ENCODE results near the gene NOSTRIN.

NOSTRIN gene

GRCh38 chr2:168816369-168816768 is 13.9 kb downstream of the NOSTRIN start:
- Histone ChIP-seq H3K36me3 (ENCODE audit: low read length) (no peaks in the 10 kb centered on the region), H3K27me3 (ENCODE audit: low read length) (no peaks in the 10 kb centered on the region), H3K9ac (ENCODE audit: low read length) (no peak overlapping the region), H2AFZ (ENCODE audit: low read depth, low read length, severe bottlenecking) (no peak overlapping the region), H3K79me2 (ENCODE audit: insufficient read depth, low read length) (no peaks in the 10 kb centered on the region), H3K4me3 (ENCODE audit: insufficient read depth, low read length, poor library complexity, severe bottlenecking) (no peak overlapping the region), H3F3A (ENCODE audit: insufficient read depth) (no peaks in the 10 kb centered on the region), H3K27ac (ENCODE audit: low read depth, low read length) (no peak overlapping the region), H3K9me3 (ENCODE audit: insufficient read depth, low read length) (no peaks in the 10 kb centered on the region), H3K9me2 (replicated peaks; ENCODE audit: insufficient read depth, low read length) (no peaks in the 10 kb centered on the region; the same call in 1 of the 2 replicates), H3K4me2 (ENCODE audit: low read depth, low read length, poor library complexity, severe bottlenecking) (no peak overlapping the region), H4K20me1 (ENCODE audit: low read depth, low read length) (no peaks in the 10 kb centered on the region)
- no peak for TF ChIP-seq CTCF (IDR thresholded peaks at IDR 0.05; ENCODE audit: insufficient read depth, low read length, poor library complexity, severe bottlenecking)
- TF ChIP-seq EZH2phosphoT487 (conservative IDR thresholded peaks at IDR 0.05; ENCODE audit: low read length): no peak

GRCh38 chr2:168819050-168819715 is 16.7 kb downstream of the NOSTRIN start:
- Histone ChIP-seq H3K9me2 (replicated peaks; ENCODE audit: insufficient read depth, low read length) (no peaks in the 10 kb centered on the region), H3F3A (ENCODE audit: insufficient read depth) (no peaks in the 10 kb centered on the region), H3K4me2 (ENCODE audit: low read depth, low read length, poor library complexity, severe bottlenecking) (no peak overlapping the region), H3K9me3 (ENCODE audit: insufficient read depth, low read length) (no peaks in the 10 kb centered on the region), H3K27me3 (ENCODE audit: low read length) (no peaks in the 10 kb centered on the region), H3K27ac (ENCODE audit: low read depth, low read length) (no peak overlapping the region), H3K4me3 (ENCODE audit: insufficient read depth, low read length, poor library complexity, severe bottlenecking) (no peak overlapping the region), H3K79me2 (ENCODE audit: insufficient read depth, low read length) (no peaks in the 10 kb centered on the region), H3K36me3 (ENCODE audit: low read length) (no peaks in the 10 kb centered on the region), H4K20me1 (ENCODE audit: low read depth, low read length) (no peaks in the 10 kb centered on the region), H3K9ac (ENCODE audit: low read length) (no peak overlapping the region), H2AFZ (ENCODE audit: low read depth, low read length, severe bottlenecking) (no peak overlapping the region)
- TF ChIP-seq EZH2phosphoT487 (conservative IDR thresholded peaks at IDR 0.05; ENCODE audit: low read length) (no peak), CTCF (IDR thresholded peaks at IDR 0.05; ENCODE audit: insufficient read depth, low read length, poor library complexity, severe bottlenecking) (no peak)

- Histone ChIP-seq H4K20me1 (ENCODE audit: low read depth, low read length) (no peaks in the 10 kb centered on the region), H3K79me2 (ENCODE audit: insufficient read depth, low read length) (no peaks in the 10 kb centered on the region), H2AFZ (ENCODE audit: low read depth, low read length, severe bottlenecking) (no peak overlapping the region), H3K9ac (ENCODE audit: low read length) (no peak overlapping the region), H3K36me3 (ENCODE audit: low read length) (no peaks in the 10 kb centered on the region), H3K27me3 (ENCODE audit: low read length) (no peaks in the 10 kb centered on the region), H3K27ac (ENCODE audit: low read depth, low read length) (no peak overlapping the region), H3K4me3 (ENCODE audit: insufficient read depth, low read length, poor library complexity, severe bottlenecking) (no peak overlapping the region), H3F3A (ENCODE audit: insufficient read depth) (no peaks in the 10 kb centered on the region), H3K9me2 (replicated peaks; ENCODE audit: insufficient read depth, low read length) (no peaks in the 10 kb centered on the region), H3K4me2 (ENCODE audit: low read depth, low read length, poor library complexity, severe bottlenecking) (no peak overlapping the region), H3K9me3 (ENCODE audit: insufficient read depth, low read length) (no peaks in the 10 kb centered on the region)
- no peak for TF ChIP-seq EZH2phosphoT487 (conservative IDR thresholded peaks at IDR 0.05; ENCODE audit: low read length)
- no peak for TF ChIP-seq CTCF (IDR thresholded peaks at IDR 0.05; ENCODE audit: insufficient read depth, low read length, poor library complexity, severe bottlenecking)
These were observed 17.5 kb downstream of the NOSTRIN start for GRCh38 chr2:168819829-168820489.

Data from SU-DHL-6 (cell line).